H9 (cell line): ENCODE data around the gene PIP4K2A. TPM values are rescaled to one million over a fixed set of nuclear protein-coding genes. Genes with fewer than 3 reads are reported as not detected.

ENCODE experiments used
- DNase-seq: peaks from one replicate; pipeline ENCODE4 v3.0.0-alpha.2; 2017
- H2AFZ ChIP-seq: one replicate; pipeline ENCODE4 v1.6.1; 2013; ENCODE audit warnings: mild to moderate bottlenecking, low read length, control low read depth, moderate library complexity
- H2AK5ac ChIP-seq: 2 replicates; pipeline ENCODE4 v1.6.1; 2013; ENCODE audit warnings: low read length, control low read depth, mixed read lengths; ENCODE audit not compliant: insufficient read length
- H2BK120ac ChIP-seq: one replicate; pipeline ENCODE4 v1.6.1; 2013; ENCODE audit warnings: low read depth, mild to moderate bottlenecking, low read length, control low read depth, inconsistent platforms; ENCODE audit not compliant: poor library complexity, severe bottlenecking
- H2BK12ac ChIP-seq: 2 replicates; pipeline ENCODE4 v1.6.1; 2013; ENCODE audit warnings: low read length, control low read depth, mixed read lengths, low read depth; ENCODE audit not compliant: insufficient read length
- H2BK15ac ChIP-seq: 2 replicates; pipeline ENCODE4 v1.6.1; 2013; ENCODE audit warnings: low read depth, low read length, control low read depth
- H2BK20ac ChIP-seq: one replicate; pipeline ENCODE4 v1.6.1; 2013; ENCODE audit warnings: low read depth, mild to moderate bottlenecking, low read length, control low read depth, inconsistent platforms; ENCODE audit not compliant: poor library complexity, severe bottlenecking
- H2BK5ac ChIP-seq: 2 replicates; pipeline ENCODE4 v1.6.1; 2013; ENCODE audit warnings: low read length, control low read depth, mixed read lengths; ENCODE audit not compliant: insufficient read length
- H3K14ac ChIP-seq: 2 replicates; pipeline ENCODE4 v1.6.1; 2013; ENCODE audit warnings: low read length, control low read depth; ENCODE audit not compliant: insufficient read depth
- H3K18ac ChIP-seq: 2 replicates; pipeline ENCODE4 v1.6.1; 2013; ENCODE audit warnings: low read depth, mild to moderate bottlenecking, mixed read lengths, low read length, control low read depth; ENCODE audit not compliant: insufficient read length
- H3K23ac ChIP-seq: 2 replicates; pipeline ENCODE4 v1.6.1; 2013; ENCODE audit warnings: low read length, control low read depth, mixed read lengths, low read depth; ENCODE audit not compliant: insufficient read length
- H3K23me2 ChIP-seq: 2 replicates; pipeline ENCODE4 v1.6.1; 2013; ENCODE audit warnings: low read depth, mild to moderate bottlenecking, mixed read lengths, low read length, control low read depth; ENCODE audit not compliant: insufficient read length, poor library complexity, severe bottlenecking
- H3K27ac ChIP-seq: 2 replicates; pipeline ENCODE4 v1.5.1; 2013; ENCODE audit warnings: low read length, control low read depth, mixed read lengths, low read depth; ENCODE audit not compliant: insufficient read length
- H3K27me3 ChIP-seq: 2 replicates; pipeline ENCODE4 v1.6.1; 2013; ENCODE audit warnings: low read length, control low read depth, inconsistent platforms; ENCODE audit not compliant: insufficient read depth
- H3K4ac ChIP-seq: 2 replicates; pipeline ENCODE4 v1.6.1; 2013; ENCODE audit warnings: low read depth, mild to moderate bottlenecking, control low read depth, inconsistent platforms, low read length, moderate library complexity
- H3K4me1 ChIP-seq: 2 replicates; pipeline ENCODE4 v1.6.1; 2013; ENCODE audit warnings: low read length, control low read depth, inconsistent platforms; ENCODE audit not compliant: insufficient read depth
- H3K4me2 ChIP-seq: 2 replicates; pipeline ENCODE4 v1.6.1; 2013; ENCODE audit warnings: low read length, control low read depth, mixed read lengths; ENCODE audit not compliant: insufficient read length, insufficient read depth
- H3K56ac ChIP-seq: 2 replicates; pipeline ENCODE4 v1.6.1; 2013; ENCODE audit warnings: low read depth, mild to moderate bottlenecking, mixed read lengths, low read length, control low read depth; ENCODE audit not compliant: insufficient read length
- H3K79me1 ChIP-seq: 2 replicates; pipeline ENCODE4 v1.6.1; 2013; ENCODE audit warnings: low read depth, mild to moderate bottlenecking, moderate library complexity, low read length, control low read depth, inconsistent platforms; ENCODE audit not compliant: insufficient read depth, poor library complexity, severe bottlenecking
- H3K79me2 ChIP-seq: 2 replicates; pipeline ENCODE4 v1.6.1; 2013; ENCODE audit warnings: low read length, control low read depth, inconsistent platforms; ENCODE audit not compliant: insufficient read depth
- H3K9ac ChIP-seq: 2 replicates; pipeline ENCODE4 v1.6.1; 2013; ENCODE audit warnings: low read length, control low read depth, mixed read lengths; ENCODE audit not compliant: insufficient read length; ENCODE audit errors: extremely low read depth
- H3K9me3 ChIP-seq: one replicate; pipeline ENCODE4 v1.6.1; 2013; ENCODE audit warnings: low read depth, low read length, inconsistent platforms; ENCODE audit not compliant: control insufficient read depth
- H3T11ph ChIP-seq: one replicate; pipeline ENCODE4 v1.6.1; 2013; ENCODE audit warnings: mild to moderate bottlenecking, low read length, control low read depth, inconsistent platforms
- H4K20me1 ChIP-seq: one replicate; pipeline ENCODE4 v1.6.1; 2013; ENCODE audit not compliant: control insufficient read depth, insufficient read length, insufficient read depth
- H4K5ac ChIP-seq: 2 replicates; pipeline ENCODE4 v1.6.1; 2013; ENCODE audit warnings: low read depth, mild to moderate bottlenecking, mixed read lengths, low read length, control low read depth; ENCODE audit not compliant: insufficient read length
- H4K8ac ChIP-seq: replicated peaks from 2 replicates; pipeline ENCODE4 v1.6.1; 2013; ENCODE audit warnings: low read length, control low read depth, mixed read lengths, low read depth; ENCODE audit not compliant: insufficient read length
- H4K91ac ChIP-seq: 2 replicates; pipeline ENCODE4 v1.6.1; 2013; ENCODE audit warnings: low read depth, mild to moderate bottlenecking, moderate library complexity, mixed read lengths, low read length, control low read depth; ENCODE audit not compliant: insufficient read length
- H3K27ac Mint-ChIP-seq, 3 experiments: 2 replicates in 2 of 3; 3 replicates in 1 of 3; pipeline ENCODE4 v1.8.0; 2020 to 2021; ENCODE audit warnings: mixed read lengths in 3 of 3, mild to moderate bottlenecking in 1 of 3, moderate library complexity in 1 of 3
- H3K27me3 Mint-ChIP-seq: 2 replicates; pipeline ENCODE4 v1.8.0; 2021; ENCODE audit warnings: low read depth, mild to moderate bottlenecking, moderate library complexity, mixed read lengths
- H3K36me3 Mint-ChIP-seq, 3 experiments: 2 replicates in 2 of 3; 3 replicates in 1 of 3; pipeline ENCODE4 v1.8.0; 2020 to 2021; ENCODE audit warnings: low read depth in 3 of 3, mixed read lengths in 3 of 3; ENCODE audit not compliant: insufficient read depth in 1 of 3
- H3K4me1 Mint-ChIP-seq, 2 experiments: 2 replicates each; pipeline ENCODE4 v1.8.0; 2020; ENCODE audit warnings: mixed read lengths in 2 of 2
- H3K4me3 Mint-ChIP-seq, 2 experiments: 2 replicates in 1 of 2; 3 replicates in 1 of 2; pipeline ENCODE4 v1.8.0; 2020 to 2021; ENCODE audit warnings: mild to moderate bottlenecking in 2 of 2, mixed read lengths in 2 of 2, moderate library complexity in 1 of 2
- H3K9me3 Mint-ChIP-seq, 2 experiments: 2 replicates in 1 of 2; 3 replicates in 1 of 2; pipeline ENCODE4 v1.8.0; 2020; ENCODE audit warnings: mild to moderate bottlenecking in 2 of 2, mixed read lengths in 2 of 2, moderate library complexity in 1 of 2
- whole genome bisulfite sequencing: extraction: QIAGEN DNeasy Blood & Tissue Kit; methylation state at CpG from one replicate; pipeline ENCODE4 v1.1.7; 2013; ENCODE audit warnings: missing lambda C conversion rate, low lambda C conversion rate, mixed read lengths; ENCODE audit not compliant: insufficient read length; ENCODE audit errors: extremely low coverage; 5-methylcytosine and 5-hydroxymethylcytosine counted together
- total RNA-seq: library from RNA; stranded (reverse); gene quantifications from 2 replicates; pipeline ENCODE4 v1.2.1, GENCODE V29; 2021
- TF ChIP-seq, protein P1 (sequence below): fragments of 200-600 bp; sonication (generic); conservative IDR thresholded peaks from 3 replicates; pipeline ENCODE4 v1.8.0; 2021; ENCODE audit warnings: antibody characterized with exemption, mild to moderate bottlenecking

The PIP4K2A gene
- total RNA-seq, 1 experiment from 2014 or later = 33.6 TPM

DNA sequence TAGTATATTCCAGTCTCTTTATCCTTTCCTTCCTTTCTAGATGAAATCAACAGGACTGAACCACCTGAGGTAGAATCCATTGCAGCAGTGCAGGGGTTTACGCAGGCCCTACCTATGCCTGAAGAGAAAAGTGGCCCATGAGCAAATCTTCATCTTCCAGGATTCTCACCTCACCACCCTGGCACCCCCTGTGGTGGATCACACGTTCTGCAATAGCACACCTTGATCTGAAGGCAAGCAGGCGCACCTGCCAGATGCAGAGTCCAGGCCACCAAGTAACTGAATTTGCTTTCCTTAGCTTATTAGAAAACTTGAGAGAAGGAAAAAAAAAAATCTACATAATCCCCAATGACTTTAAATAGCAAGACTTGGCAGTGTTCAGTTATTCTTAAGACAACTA is 121.4 kb downstream of the PIP4K2A start:
- Mint-ChIP-seq H3K9me3 (no peaks in the 10 kb centered on the region), H3K27me3 (no peaks in the 10 kb centered on the region; the same call in 1 of the 2 replicates), H3K36me3 (peaks cover 7 to 18% (median 15%) of the 10 kb centered on the region in 3 experiments), H3K4me1 (peaks cover 14 to 27% of the 10 kb centered on the region in 2 experiments), H3K27ac (peak overlapping the region in 1 of 3 experiments; percentile 19; a peak in 1 of 7 replicates), H3K4me3 (no peak overlapping the region)
- Histone ChIP-seq H3K9me3 (no peaks in the 10 kb centered on the region), H3K18ac (no peak overlapping the region), H3K4me1 (peaks cover 2% of the 10 kb centered on the region; the same call in 1 of the 2 replicates), H3K9ac (no peak overlapping the region), H4K91ac (no peak overlapping the region), H3T11ph (no peak overlapping the region), H2BK20ac (no peak overlapping the region), H2BK12ac (no peak overlapping the region), H4K8ac (no peak overlapping the region), H2BK120ac (no peak overlapping the region), H3K14ac (no peak overlapping the region), H2AK5ac (no peak overlapping the region), H3K27me3 (no peaks in the 10 kb centered on the region), H3K79me1 (peaks cover 3% of the 10 kb centered on the region), H3K23me2 (no peaks in the 10 kb centered on the region), H3K56ac (no peak overlapping the region), H3K27ac (no peak overlapping the region), H3K4ac (no peak overlapping the region), H3K23ac (no peak overlapping the region), H3K79me2 (no peaks in the 10 kb centered on the region), H2AFZ (no peak overlapping the region), H2BK15ac (no peak overlapping the region), H2BK5ac (no peak overlapping the region), H4K5ac (no peak overlapping the region), H4K20me1 (no peaks in the 10 kb centered on the region), H3K4me2 (no peak overlapping the region)
- WGBS = no CpG with 5 or more reads among the region's 3 CpGs
- TF ChIP-seq, protein P1, sequence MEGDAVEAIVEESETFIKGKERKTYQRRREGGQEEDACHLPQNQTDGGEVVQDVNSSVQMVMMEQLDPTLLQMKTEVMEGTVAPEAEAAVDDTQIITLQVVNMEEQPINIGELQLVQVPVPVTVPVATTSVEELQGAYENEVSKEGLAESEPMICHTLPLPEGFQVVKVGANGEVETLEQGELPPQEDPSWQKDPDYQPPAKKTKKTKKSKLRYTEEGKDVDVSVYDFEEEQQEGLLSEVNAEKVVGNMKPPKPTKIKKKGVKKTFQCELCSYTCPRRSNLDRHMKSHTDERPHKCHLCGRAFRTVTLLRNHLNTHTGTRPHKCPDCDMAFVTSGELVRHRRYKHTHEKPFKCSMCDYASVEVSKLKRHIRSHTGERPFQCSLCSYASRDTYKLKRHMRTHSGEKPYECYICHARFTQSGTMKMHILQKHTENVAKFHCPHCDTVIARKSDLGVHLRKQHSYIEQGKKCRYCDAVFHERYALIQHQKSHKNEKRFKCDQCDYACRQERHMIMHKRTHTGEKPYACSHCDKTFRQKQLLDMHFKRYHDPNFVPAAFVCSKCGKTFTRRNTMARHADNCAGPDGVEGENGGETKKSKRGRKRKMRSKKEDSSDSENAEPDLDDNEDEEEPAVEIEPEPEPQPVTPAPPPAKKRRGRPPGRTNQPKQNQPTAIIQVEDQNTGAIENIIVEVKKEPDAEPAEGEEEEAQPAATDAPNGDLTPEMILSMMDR = no peak
- no peak for DNase-seq
